Medulla oblongata (tissue), 1 donor: ENCODE data around the gene PCDHGC5.

Experiments used
- DNase-seq: peaks from one replicate; pipeline ENCODE4 v3.0.0-alpha.2; 2015; ENCODE audit errors: extremely low spot score

Gene PCDHGC5

DNA sequence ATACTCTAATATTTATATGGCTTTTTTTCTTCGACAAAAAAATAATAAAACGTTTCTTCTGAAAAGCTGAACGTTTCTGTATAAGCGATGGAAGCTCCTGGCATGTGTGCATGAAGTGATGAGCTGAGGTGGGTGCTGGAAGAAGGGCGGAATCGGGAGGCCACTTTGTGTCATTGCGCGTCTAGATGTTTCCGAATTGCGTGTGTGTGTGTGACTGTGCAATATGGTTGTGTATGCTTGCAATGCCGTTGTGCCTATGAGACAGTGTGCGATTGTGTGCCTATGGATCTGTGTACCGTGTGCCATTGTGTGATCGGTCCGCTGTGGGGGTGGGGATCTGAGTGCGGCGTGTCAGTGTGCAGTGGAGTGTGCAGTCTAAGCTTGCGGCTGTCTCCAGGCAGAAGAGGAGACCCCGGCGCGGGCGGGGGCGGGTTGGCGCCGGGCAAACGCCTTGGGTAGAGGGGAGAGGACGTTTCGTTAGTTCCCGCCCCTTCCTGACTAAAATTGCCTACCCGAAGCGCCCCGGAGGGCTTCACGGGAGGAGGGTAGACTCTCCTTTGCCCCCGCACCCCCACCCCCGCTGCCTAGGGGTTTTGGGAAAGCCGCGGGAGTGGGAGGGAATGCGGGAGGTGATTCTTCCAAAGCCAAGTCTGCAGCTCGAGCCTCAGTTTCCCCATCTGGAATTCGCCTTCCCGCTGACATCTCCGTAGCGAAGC lies 24.2 kb downstream of the PCDHGC5 start:
- no peak for DNase-seq

DNA sequence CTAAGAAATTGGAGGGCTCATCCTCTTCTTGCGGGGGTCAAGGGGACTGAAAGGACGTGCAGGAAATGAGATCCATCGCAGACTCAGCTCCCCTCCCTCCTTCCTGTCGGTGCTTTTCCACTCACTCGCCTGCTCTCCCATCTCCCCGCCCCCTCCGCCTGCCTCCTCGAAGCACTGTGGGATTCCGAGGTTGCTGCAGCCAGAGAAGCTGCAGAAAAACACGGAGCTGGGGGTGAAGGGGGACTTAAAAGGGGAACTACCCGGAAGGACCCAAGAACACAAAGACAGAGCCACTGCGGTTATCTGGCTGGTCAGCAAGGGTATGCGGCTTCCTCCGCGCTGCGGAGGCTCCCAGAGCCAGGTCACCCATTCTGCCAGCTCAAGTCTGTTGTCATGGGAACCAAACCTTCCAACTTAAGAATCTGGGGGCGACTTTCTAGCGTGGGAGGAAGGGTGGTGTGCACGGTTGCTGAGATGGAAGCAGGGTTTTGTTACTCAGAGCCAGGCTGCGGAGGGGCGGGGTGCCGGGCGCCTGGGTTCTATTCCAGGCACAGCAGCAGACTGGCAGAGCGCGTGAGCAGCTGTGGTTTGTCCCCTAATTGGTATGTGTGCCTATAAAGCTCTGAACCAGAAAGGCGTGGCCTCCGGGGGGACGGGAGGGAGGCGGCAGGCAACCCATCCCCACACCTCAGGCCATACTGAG lies 24.9 kb downstream of the PCDHGC5 start:
- peak; percentile 88 for DNase-seq

DNA sequence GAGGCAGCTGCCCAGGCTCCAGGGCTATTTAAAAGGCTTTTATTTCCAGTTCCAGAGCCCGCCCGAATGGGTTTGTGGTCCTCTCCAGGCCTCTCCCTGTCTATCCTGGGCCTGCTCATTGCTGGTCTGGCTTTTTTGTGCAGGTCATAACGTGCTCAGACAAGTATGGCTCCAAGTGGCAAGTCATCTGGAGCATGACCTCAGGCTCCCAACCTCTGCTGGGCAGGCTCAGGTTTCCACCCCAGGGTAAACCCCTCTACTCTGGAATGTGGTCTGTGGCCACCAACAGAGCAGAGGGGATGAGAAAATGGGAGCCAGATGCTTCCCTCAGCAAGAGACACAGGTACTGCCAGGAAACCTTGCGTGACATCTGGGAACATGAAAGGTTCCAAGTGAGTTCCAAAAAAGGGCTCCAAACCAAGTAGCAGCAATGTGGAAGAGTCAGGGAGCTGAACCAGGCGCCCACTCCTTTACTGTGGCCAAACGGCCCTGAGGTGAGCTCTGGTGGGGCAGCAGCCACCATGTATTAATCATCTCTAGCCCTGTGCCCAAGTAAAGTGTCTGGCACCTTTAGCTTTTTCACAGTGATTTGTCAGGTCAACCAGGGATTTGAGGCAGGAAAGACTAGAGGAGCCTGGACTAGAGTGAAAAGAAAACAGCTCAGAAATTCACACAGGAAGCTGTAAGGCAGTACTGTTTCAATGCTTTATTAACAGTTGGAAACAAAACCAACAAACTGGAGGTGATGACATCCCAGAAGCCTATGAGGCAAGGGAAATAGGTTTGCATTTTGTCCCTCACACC lies 25.7 kb downstream of the PCDHGC5 start:
- no peak for DNase-seq

DNA sequence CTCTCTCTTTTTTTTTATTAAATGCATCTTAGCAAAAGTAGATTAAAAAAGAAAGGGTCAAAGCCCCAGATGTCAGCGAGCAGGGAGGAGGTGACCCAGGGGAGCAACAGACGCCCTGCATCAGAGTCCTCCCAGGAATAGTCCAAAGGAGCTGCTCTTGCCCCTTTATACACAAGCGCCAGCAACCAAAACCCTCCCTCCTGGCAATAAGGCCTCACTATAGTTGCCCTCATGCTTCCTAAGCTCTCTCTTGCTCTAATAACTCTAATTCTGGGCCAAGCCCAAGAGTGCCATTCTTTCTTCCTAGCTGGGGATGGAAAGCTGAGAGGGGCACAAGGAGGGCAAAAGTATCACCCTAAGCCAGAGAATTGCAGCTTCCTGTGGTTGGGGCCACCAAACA lies 26.3 kb downstream of the PCDHGC5 start:
- no peak for DNase-seq

DNA sequence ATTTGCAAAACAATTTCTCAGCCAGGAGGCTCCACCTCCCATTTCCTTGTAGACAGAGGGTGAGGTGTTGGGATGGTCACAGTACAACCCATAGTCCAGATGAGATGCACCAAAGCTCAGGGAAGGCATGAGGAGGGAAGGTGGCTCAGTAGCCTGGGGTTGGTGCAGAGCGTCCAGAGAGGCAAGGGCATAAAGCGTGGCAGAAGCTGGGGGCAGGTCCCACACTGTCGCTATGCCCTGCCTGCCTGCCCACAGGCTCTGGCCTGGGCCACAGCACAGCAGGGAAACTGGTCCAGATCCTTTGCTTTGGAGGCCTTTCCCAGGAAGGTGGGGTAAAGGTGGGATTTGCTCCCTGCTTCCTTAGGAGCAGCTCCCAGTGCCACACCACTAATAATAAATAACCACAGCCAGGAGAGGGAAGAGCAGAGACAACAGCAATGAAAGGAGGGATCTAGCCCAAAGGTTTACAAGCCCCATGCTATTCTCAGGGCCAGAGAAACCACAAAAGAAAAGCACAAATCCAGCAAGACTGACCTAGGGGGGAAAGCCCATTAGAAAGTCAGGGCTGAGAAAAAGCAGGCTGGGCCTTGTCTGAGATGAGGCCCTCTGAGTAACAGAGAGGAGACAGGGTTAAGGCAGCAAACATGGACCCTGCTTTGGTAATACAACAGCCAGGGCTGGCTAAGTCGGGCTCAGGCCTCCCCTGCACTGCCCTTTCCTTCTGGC lies 27.2 kb downstream of the PCDHGC5 start:
- DNase-seq = no peak

DNA sequence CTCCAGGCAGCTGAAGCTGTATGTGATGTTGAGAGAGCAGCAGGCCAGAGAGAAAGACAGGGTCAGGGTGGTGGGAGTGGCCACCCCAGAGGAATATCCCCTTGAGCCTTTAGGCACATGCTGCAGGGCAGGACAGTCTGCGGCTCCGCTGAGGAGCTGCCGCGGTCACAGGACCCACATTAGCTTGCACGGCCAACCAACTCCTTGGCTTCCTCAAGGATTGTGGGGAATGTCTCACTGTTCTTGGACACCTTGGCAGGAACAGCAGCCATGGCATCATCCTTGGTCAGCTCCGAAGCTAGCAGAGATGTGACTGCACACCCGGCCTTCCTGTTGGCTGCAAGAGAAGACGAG lies 27.8 kb downstream of the PCDHGC5 start:
- DNase-seq = no peak

DNA sequence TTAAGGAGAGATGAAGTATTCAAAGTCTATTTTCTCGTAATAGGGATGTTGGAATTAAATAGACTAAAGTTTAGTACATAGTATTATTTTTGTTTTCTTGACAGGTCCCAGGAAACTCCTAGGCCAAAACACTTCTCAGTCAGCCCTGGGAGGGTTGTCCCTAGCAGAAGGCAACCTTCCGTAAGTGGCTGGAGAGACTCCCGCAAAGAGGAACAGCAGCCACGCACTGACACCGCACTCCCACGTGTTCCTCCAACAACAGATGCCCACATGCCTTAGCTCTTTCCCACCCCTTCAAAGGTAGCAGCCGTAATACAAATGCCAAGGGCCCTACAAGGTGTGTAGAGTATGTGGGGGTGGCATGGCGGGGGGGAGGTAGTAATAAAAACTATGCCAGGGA lies 28.4 kb downstream of the PCDHGC5 start:
- no peak for DNase-seq

DNA sequence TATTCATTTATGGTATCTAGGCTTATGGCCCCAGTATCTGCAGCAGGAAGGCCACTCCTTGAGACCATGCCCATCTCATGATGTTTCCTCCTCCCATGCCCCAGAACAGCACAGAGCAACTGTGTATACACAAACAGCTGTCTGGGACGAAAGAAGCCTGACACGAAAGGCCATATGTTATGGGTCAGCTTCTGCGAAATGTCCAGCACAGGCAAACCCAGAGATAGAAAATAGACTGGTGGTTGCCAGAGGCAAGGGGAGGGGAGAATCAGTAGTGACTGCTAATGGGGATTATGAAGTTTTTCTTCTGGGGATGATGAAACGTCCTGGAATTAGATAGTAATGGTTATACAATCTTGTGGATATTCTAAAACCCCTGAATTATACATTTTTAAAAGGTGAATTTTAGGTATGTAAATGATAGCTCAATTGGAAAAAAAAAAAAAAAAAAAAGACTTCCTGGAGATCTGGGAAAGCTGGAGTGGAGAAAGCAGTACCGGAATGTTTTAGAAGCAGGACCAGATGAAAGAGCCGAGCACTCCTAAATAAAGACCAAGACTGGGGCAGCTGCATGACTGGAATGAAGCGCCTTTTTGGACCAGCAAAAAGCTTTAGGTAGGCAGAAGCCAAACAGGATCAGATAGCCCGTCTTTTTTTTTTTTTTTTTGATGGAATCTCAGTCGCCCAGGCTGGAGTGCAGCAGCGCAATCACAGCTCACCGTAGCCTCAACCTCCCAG lies 29.2 kb downstream of the PCDHGC5 start:
- no peak for DNase-seq

DNA sequence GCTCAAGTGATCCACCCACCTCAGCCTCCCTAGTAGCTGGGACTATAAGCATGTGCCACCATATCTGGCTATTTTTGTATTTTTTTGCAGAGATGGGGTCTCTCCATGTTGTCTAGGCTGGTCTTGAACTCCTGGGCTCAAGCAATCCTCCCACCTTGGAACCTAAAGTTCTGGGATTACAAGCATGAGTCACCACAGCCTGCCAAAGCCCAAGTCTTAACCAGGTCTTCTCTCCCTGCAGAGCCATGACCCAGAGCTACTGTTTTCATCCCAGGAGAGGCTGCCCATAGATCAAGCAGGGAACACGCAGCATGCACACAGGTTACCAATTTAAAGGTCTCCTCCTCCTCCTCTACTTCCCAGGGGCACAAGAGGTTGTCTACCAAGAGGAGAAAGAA lies 29.7 kb downstream of the PCDHGC5 start:
- DNase-seq = no peak

DNA sequence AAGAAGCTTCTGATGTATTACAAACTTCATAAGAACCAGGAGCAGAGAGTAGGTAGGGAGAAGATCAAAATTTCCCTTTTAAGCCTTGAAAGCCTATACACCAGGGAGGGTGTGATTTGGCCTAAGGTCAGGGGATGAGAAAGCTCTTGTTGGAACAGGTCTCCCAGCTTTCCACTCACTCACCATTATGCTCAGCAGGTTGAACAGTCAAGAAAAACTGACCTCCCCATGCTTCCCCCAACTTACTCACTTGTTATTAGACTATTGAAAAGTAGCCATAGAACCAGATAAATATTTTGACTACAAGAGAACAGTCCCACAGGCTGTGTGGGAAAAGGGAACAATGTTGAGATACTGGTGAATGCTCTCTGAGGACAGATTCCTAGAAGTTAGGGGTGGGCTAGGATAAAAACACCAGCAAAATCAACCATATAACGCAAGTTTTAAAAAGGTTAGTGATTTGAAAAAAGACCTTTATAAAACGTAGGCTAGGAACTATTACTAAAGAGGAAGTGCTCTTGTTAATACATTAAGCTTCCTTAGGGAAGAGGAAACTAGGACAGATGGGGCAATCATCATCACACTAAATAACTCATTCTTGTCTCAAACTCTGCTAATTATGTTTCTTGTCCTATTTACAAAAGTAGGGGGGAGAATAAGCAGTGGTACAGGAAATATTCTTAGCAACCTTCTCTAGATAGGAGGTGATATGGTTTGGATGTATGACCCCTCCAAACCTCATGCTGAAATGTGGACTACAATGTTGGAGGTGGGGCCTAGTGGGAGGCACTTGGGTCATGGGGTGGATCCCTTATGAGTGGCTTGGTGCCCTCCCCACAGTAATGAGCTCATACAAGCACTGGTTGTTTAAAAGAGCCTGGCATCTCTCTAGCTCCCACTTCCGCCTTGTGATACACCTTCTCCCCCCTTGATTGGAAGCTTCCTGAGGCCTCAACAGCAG lies 31.0 kb downstream of the PCDHGC5 start:
- DNase-seq = no peak

DNA sequence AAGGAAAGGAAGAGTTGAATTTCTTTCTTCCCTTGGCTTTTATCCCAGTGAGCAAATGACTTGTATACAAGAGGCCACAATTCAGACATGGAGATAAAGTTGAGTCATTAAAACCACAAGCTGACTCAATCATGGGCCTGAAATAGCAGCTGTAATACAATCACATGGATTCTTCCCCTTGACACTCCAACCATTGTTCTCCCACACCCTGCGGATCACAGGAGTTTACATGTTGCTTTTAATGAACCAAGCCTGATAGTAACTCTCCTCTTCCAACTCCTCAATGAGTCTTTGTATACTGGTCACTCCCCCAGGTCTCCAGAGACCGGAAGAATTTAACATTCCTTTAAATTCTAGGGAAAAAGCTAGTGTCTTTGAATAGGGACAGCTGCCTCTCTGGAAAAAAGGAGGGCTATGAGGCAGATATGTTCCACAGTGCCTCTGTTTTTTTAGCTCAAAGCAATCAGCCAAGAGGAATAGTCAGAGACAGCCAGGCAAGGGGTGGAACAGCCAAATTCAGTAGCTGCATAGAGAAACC lies 32.4 kb downstream of the PCDHGC5 start:
- peak; percentile 92 for DNase-seq

DNA sequence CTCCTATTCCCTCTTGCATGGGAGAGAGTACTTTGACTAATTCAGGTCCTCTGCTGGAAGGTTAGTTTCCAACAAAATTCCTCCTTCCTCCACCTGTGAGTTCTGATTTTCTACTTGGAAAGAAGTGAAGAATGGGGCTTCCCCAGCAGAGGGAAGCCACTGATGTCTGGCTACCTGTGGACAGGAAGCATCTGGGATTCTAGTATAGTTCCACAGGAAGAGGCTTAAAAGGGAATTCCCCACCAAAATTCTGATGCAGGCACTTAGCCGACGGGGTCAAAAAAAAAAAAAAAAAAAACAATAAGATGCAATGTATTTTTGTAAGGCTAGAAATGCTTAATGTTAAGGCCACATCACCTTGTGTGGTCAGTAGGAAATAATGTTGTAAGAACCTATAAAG lies 33.4 kb downstream of the PCDHGC5 start:
- DNase-seq = no peak

DNA sequence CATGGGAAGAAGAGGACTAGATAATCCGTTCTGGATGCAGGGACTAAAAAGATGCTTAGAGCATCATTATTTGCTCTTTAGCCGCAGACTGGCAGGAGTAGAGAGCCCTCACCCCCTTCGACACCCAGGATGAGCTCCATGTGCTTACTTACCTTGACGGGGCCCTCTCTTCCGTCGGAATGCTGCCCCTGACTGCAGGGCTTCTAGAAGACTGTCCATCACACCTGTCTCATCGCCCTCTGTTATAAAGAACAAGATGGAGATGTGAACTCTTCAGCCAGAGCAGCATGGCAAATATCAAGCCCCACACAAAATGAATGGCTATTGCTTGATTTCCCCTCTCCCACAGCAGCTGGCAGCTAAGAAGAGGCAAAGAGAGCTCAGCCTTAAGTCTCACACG lies 35.1 kb downstream of the PCDHGC5 start:
- DNase-seq = no peak

DNA sequence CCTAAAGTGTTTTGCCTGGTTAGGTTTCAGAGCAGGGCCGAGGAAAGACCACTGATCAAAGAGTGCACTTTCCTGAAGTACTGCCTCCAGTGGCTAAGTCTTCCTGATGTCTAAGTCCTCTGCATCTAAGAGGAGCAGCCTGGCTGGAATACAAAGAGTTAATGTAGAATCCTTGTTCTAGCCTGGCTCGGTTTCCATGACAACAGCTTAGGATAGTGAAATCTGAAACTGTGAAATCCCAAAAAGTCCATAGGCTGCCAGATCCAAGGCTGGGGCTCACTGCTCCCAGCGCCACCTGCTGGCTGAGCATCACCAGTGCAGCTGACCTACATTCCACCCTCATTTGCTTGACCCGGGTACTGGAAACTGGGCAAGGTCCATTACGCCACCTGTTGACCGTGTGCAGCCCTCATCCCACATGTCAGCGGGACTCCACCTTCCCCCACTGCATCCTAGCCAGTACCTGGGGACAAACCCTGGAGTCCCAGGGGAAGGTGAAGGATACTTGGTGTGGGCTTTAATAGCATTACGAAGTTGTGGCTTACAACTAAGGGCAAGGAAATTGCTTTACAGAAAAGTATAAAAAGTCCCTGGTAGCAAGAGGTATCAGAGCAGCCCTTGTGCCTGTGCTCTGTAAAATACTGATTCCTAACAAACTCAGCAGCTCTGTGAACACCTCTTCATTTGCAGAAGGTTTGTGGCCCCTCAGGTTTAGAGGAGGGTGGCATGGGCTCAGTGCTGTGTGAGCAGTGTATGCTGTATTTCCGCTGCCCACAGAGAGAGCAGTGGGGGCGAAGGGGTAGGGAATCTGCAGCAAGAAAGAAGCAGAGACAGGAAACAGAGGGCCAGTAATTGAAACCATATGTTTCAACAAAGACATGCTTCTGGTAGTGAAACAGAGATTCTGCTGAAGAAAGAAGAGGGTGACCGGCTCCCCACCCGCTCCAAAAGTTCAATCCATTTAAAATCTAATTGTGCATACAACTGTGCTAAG lies 36.0 kb downstream of the PCDHGC5 start:
- DNase-seq = peak; percentile 94

DNA sequence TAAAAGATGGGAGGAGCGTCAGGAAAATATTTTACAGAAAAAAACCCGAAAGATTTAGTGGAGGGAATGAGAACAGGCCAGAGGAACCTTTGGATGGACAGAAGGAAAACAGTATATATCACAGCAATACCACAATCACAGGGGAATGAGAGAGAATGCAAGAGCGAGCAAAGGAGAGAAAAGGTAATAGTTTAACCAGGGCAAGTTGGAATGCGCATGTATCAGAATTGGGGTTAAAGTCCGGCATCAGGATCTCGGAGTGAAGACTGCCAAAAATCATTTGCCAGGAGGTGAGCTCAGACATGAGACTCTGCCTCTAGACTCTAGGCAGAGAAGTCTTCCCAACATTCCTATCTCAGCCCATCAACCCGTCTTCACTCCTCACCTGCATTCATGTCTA lies 36.8 kb downstream of the PCDHGC5 start:
- DNase-seq = no peak

DNA sequence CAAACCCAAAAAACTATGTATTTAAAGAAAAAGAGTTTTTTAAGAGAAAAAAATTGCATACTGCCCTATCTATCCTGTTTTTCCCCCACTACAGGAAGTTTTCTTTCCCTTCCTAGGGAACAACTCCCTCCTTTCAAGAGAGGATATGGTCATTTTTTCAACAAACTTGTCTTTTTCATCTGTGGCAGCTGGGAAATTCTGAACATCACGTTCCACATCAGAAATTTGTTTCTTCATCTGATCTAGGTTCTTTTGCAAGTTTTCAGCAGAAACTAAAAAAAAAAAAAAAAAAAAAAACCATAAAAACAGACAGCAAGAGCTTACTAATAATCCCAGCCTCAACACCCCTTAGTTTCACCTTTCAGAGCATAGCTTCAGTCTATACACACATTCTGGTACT lies 38.5 kb downstream of the PCDHGC5 start:
- DNase-seq = no peak

DNA sequence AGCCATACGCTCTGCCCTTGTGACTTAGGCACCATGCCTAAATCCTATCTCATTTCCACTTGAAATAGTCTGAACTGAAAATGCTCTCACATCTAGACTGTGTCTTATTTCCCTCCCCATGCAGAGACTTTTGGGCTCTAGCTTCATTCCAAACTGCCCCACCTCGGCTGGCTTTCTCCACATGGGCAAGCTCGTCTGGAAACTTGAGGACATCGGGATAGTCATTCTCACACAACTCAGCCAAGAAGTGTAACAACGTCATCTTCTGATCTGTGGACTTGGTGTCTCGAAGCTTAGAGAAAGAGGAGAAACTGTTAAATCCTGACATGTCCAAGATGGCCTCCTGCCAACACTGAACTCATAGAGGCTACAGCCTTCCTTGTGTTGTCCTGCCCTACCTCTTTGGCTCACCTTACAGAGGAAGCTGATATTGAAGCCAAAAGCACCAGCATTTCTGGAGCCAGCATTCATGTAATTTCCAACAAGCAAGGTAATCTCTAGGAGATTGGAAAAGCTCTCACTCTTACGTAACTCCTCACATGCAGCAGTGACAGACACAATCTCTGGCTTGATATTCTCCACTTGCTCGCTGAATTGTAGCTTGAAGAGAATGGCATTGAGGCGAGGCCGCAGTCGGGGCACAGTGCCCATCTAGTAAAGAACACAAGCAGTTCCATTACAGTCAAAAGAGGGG lies 39.6 kb downstream of the PCDHGC5 start:
- DNase-seq = no peak

DNA sequence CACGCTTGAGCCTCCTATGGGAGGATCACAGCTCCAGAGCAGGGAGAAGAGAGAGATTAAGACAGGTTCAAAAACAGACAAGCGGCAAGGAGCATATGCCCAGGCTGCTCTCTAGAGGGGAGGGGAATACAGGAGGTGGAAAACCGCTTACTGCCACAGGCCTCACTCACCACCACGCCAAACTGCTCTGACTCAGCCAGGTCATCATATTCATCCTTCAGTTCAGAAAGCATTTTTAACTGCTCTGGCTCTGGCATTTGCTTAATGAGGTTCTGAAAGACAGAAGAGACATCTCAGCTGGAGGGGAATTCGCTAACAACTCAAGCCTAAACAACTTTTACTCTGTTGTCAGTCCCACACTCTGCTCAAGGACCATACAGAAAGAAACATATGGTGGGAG lies 40.1 kb downstream of the PCDHGC5 start:
- no peak for DNase-seq
